ENCODE data around the gene OXNAD1. TPM values are rescaled to one million over a fixed set of nuclear protein-coding genes. Genes with fewer than 3 reads are reported as not detected.

Gene OXNAD1
- total RNA-seq, 1 donor from 2014 or later = 18.8 TPM

GRCh38 chr3:16236030-16236639 lies 28.9 kb upstream of the OXNAD1 start:
- H3K4me3 ChIP-seq (ENCODE audit: low read depth, low read length) = no peak overlapping the region
- TF ChIP-seq CTCF (IDR thresholded peaks at IDR 0.05; ENCODE audit: insufficient read depth, low read length, poor library complexity, severe bottlenecking) = no peak
- no peaks in the 10 kb centered on the region for H3K27me3 ChIP-seq (ENCODE audit: control insufficient read depth, insufficient read depth, low read length)
- no peaks in the 10 kb centered on the region for H3K36me3 ChIP-seq (ENCODE audit: control insufficient read depth, insufficient read depth, low read length)
- no peak for DNase-seq (ENCODE audit: low read depth)

GRCh38 chr3:16236856-16237393 lies 28.1 kb upstream of the OXNAD1 start:
- TF ChIP-seq CTCF (IDR thresholded peaks at IDR 0.05; ENCODE audit: insufficient read depth, low read length, poor library complexity, severe bottlenecking) = no peak
- H3K36me3 ChIP-seq (ENCODE audit: control insufficient read depth, insufficient read depth, low read length) = no peaks in the 10 kb centered on the region
- no peak for DNase-seq (ENCODE audit: low read depth)
- no peaks in the 10 kb centered on the region for H3K27me3 ChIP-seq (ENCODE audit: control insufficient read depth, insufficient read depth, low read length)
- no peak overlapping the region for H3K4me3 ChIP-seq (ENCODE audit: low read depth, low read length)

GRCh38 chr3:16239086-16239770 lies 25.8 kb upstream of the OXNAD1 start:
- H3K4me3 ChIP-seq (ENCODE audit: low read depth, low read length) = no peak overlapping the region
- DNase-seq (ENCODE audit: low read depth) = no peak
- H3K27me3 ChIP-seq (ENCODE audit: control insufficient read depth, insufficient read depth, low read length) = no peaks in the 10 kb centered on the region
- no peak for TF ChIP-seq CTCF (IDR thresholded peaks at IDR 0.05; ENCODE audit: insufficient read depth, low read length, poor library complexity, severe bottlenecking)
- no peaks in the 10 kb centered on the region for H3K36me3 ChIP-seq (ENCODE audit: control insufficient read depth, insufficient read depth, low read length)

- H3K27me3 ChIP-seq (ENCODE audit: control insufficient read depth, insufficient read depth, low read length) = no peaks in the 10 kb centered on the region
- no peak for TF ChIP-seq CTCF (IDR thresholded peaks at IDR 0.05; ENCODE audit: insufficient read depth, low read length, poor library complexity, severe bottlenecking)
- no peak overlapping the region for H3K4me3 ChIP-seq (ENCODE audit: low read depth, low read length)
- H3K36me3 ChIP-seq (ENCODE audit: control insufficient read depth, insufficient read depth, low read length) = no peaks in the 10 kb centered on the region
- DNase-seq (ENCODE audit: low read depth) = no peak
Measured at GRCh38 chr3:16239780-16240179, 25.2 kb upstream of the OXNAD1 start.

- DNase-seq (ENCODE audit: low read depth) = no peak
- Histone ChIP-seq H3K4me3 (ENCODE audit: low read depth, low read length) (no peak overlapping the region), H3K27me3 (ENCODE audit: control insufficient read depth, insufficient read depth, low read length) (no peaks in the 10 kb centered on the region), H3K36me3 (ENCODE audit: control insufficient read depth, insufficient read depth, low read length) (no peaks in the 10 kb centered on the region)
- TF ChIP-seq CTCF (IDR thresholded peaks at IDR 0.05; ENCODE audit: insufficient read depth, low read length, poor library complexity, severe bottlenecking) = no peak
Measured at GRCh38 chr3:16240229-16241023, 24.6 kb upstream of the OXNAD1 start.

Measured in kidney epithelial cell (primary cell).